DND-41 (cell line): ENCODE results near the gene KIF18A.

Experiments
- CTCF ChIP-seq: IDR thresholded peaks from 2 replicates; pipeline ENCODE4 v1.5.1; 2012; ENCODE audit warnings: borderline replicate concordance, low read length, moderate library complexity, mild to moderate bottlenecking; ENCODE audit not compliant: poor library complexity, severe bottlenecking; ENCODE audit errors: extremely low read depth
- EZH2 ChIP-seq: IDR thresholded peaks from 3 replicates; pipeline ENCODE4 v1.6.1; 2012; ENCODE audit warnings: borderline replicate concordance, low read depth, mild to moderate bottlenecking, moderate library complexity, low read length, inconsistent platforms; ENCODE audit not compliant: severe bottlenecking

- no peak for TF ChIP-seq CTCF
- TF ChIP-seq EZH2: no peak
Observed at GRCh38 chr11:28054821-28055220, 53.1 kb downstream of the KIF18A start.
